ENCODE results near the gene LIG3.
"Not testable (repeated sequence)": the region's sequence is repeated elsewhere in the genome, so short reads cannot be mapped to it uniquely, and the experiment has no call there.

The LIG3 gene

DNA sequence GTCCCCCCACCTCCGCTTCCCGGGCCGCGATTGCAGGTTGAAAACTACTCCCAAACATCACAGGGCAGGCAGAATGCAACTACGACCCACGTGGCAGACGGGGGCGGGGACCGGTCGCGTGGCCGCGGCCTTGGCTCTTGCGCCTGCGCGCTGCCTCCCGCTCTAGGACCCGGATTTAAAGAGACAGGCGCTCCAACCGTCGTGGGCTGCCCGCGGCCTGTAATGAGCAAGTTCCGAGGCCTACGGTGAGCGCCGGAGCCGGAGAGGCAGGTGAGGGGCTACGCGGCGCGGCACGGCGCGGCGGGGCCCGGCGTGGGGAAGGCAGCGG lies at the start of gene LIG3:
TSS of gene LIG3 (plus strand) at position 160 of the 328 bp plus-strand sequence. CDS start 2,494 bp downstream, outside the sequence.
- DNase-seq = peak; percentile 88 to 92

DNA sequence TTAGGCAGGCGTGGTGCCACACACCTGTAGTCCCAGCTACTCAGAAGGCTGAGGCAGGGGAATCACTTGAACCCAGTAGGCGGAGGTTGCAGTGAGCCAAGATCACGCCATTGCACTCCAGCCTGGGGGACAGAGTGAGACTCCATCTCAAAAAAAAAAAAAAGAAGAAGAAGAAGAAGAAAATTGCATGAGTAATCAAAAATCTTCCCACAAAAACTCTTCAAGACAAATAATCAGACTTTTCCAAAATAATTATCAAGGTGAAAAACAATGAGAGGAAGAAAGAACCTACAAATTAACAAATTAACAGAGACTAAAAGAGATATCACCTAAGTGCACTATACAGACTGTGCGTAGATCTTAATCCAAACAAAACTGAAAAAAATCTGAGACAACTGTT lies 29.5 kb upstream of the LIG3 start:
- not testable (repeated sequence) for DNase-seq

DNA sequence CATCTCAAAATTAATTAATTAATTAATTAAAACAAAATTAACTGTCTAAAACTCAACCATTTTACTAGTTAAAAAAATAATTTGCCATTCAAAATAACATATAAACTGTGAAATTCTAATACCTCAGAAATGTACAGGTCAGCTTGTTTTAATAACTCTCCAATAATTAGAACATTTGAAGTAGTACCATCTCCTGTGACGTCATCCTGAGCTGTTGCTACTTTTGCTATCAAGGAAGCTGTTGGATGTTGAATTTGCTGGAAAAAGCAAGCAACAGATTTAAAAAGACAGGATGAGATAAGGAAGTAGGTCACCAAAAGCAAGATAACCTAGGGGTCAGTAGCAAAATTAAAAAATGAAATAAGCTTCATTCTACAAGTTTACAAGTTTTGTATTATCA lies 21.9 kb upstream of the LIG3 start:
- no peak for DNase-seq

DNA sequence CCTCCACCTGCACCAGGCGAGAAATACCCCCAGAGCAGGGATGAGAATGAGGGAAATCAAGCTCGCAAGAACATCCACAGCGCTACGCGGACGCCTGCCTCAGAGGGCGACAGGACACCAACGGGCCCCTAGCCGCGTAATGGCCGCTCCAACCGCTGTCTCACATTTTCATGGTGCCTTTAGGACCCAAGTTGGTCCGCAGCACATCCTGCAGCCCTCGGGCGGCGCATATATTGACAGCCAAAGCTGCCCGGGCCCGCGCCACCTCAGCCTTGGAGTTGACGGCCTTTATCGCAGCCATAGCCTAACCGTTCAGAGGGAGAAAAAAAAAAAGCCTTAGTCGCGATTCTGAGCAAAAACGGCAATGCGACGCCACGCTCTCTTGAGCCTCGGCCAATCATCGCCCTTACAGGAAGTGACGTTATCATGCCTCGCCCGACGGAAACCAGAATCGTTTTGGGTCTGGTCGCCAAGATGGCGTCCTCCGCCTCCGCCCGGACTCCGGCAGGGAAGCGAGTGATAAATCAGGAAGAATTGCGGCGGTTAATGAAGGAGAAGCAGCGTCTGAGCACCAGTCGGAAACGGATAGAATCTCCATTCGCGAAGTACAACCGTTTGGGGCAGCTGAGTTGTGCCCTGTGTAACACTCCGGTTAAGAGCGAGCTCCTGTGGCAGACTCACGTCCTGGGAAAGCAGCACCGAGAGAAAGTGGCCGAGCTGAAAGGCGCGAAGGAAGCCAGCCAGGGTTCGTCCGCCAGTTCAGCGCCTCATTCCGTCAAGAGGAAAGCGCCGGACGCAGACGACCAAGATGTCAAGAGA lies 19.0 kb upstream of the LIG3 start, which contains the start of the genes CCT6B and ZNF830:
TSS of gene CCT6B (minus strand) at position 368 of the 819 bp plus-strand sequence. CDS start at position 301, 67 bp downstream.
TSS of gene ZNF830 (plus strand) at position 448 of the 819 bp plus-strand sequence. CDS start at position 475, 27 bp downstream.
- DNase-seq = peak; percentile 77 to 85

DNA sequence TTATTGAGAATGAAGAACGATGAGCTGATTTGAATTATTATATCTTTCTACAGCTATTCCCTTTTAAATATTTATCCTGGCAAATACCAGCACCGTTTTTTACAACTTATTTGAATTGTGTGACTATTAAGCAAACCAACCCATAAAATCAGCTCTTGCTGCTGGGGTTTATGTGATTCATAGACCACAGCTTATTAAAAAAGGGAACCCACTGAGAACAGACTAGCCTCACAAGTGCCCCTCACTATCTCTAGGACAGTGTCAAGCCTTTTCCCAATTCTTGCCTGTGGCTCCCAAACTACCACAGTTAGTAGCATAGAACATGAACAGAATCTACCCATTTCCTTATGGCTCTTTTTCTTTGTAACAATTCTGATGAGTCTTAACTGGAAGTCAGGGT lies 6.1 kb upstream of the LIG3 start:
- no peak for DNase-seq

DNA sequence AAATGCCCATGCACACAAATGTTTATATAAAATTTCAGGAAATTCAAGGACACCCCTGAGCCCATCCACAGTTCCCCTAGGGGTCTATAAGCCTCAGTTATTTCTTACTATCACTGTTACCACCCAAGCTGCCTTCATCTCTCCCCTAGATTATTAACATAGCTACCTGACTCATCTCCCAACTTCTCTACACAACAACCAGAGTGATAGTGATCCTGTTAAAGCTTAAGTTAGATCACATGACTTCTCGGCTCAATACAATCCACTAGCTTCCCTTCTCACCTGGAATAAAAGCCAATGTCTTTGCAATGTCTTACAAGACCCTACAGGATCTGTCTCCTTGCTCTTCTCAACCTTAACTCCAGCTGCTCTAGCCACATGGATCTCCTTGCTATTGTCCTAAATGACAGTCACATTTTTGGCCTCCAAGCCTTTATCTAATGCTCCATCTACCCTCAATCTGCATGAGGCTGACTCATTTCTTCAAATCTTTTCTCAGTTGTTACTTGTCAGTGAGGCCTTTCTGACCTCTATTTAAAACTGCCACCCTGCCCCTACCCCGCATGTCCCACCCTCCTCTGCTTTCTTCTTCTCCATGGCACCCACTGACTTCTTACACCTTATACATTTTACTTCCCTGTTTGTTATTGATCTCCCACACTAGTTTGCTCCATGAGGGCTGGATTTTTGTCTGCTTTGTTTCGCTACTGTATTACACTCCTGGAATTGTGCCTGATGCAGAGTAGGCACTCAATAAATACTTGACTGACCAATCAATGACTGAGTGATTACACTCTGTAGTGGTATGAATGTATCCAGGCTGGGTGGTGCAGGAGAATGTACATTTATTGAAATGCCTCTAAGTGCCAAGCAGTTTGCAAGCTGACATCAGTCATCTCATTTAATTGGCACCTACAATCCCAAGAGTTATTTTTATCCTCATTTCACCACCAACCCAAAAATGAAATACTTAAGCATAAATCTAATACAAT lies 5.2 kb upstream of the LIG3 start:
- DNase-seq = no peak

DNA sequence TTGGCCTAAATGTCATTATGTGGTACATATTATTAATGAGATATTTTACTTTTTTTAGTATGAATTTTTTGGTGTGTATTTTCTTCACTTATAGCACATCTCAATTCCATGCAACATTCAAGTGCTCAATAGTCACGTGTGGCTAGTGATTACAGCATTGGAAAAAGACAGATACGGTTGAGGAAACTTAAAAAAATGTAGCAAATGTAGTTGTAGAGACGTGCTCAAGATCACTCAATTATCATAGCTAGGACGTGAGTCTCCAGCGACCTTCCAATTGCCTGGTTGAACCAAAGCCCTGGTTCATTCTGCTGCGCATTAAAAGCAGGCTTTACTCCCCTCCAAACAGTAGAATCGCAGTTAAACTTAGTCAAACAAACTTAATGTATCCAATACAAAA lies 1.2 kb upstream of the LIG3 start:
- DNase-seq = no peak

DNA sequence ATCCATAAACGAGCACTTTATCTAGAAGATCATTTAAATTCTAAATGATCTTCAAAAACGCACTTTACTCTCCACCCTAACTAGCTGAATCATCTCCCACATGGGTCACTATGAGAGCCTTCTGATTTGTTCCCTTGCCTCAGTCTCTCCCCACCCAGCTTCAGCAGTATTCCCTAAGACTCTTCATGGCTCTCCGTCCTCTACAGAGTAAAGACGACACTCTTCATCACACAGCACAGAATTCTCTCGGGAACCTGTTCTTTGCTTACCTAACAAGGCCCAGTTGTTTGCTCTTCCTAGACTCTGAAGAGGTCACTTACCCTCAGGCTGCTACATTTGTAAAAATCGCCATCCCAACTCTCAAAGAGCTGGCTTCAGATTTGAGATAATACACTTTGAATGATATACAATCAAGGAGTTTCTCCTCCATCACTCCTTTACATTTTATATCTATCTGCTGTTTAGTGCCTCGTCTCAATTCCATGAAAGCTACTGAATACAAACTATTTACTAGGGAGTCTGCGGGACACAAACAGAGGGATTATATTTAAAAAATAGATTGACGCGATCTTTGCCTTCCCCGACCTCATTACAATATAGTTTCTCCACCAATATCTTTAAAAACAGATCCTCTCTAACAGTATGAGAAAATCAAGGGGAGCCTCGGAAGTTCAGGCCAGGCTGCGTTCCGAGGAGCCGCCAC lies 511 bp upstream of the LIG3 start:
- no peak for DNase-seq

DNA sequence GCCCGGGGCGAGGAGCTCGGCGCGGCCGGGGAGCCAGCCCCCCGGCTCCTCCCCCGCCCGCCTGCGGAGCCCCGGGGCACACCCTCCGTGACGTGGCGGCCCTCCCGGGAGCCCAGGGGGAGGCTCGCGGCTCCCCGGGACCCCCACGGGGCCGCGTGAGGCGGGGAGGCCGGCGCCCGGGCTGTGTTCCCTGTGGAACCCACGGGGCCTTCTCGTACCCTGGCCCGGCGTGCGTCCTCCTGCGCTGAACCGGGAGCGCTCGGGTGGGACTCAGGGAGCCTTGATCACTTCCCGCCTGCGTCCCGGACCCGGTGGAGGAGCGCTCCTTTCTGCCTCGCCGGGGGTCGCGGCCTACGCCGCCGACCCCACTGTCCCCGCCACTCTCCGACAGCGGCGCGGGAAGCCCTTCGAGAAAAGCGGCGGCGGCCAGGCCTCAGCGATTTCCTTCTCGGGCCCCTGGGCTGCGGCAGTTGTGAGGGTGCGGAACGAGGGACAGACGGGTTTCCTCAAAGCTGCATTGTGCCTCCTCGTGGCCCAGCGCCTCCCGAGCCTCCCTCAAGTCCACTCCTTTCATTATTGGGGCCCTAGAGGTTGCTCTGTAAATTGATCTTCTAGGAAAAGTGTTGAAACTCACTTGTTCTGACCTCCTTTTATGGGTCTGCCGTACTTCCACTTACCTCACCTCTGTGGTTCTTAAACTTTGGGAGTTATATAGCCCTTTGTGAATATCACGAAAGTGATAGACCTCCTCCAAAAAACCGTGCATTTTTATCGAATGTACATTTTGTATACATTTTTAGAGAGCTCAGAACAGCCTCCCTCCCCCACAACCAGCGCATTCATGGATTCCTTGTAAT lies 597 bp downstream of the LIG3 start:
- DNase-seq = peak; percentile 37 to 46

DNA sequence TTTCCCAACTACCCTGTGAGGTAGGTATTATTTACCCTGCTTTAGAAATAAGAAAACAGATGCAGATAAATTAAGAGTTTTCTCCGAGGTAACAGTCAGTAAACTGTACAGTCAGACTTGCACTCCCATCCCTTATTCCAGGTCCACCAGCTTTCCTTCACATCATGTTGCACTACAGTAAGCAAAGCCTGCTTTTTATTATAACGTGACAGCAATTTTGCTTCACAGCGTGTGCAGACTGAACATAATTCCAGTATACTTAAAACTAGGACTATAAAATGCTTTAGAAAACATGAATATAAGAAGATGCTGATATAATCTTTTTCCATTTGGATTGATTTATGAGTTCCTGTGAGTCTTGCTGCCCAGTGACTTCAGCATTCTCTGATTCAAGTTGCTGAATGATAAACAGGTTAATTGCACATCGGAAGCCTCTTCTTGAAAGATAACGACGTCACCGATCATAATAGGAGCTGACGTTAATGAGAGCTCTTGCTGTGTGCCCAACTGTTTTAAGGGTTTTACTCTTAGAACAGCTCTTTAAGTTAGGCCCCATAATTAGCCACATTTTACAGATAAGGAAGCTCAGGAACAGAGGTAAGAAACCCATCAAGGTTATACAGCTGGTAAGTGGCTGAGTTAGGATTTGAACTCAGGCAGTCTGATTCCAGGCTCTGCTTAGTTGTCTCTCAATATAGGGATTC lies 1.4 kb downstream of the LIG3 start:
- DNase-seq = no peak

DNA sequence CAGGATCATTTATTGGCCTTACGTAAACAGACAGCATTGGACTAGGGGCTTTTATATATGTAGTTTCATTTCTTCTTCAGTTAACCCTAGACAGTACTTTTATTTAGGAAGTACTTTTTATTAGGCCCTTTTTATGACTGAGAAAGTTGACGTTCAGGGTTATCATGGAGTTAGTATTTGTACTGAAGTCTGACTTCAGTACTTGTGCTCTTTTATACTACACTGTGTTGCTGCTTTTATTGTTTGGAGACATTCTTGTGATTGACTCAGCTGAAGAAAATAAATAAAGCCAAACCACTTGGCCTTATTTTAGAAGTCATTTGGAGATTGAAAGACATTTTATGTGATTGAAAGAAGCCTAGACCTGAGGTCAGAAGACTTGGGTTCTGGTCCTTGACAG lies 6.9 kb downstream of the LIG3 start:
- no peak for DNase-seq

DNA sequence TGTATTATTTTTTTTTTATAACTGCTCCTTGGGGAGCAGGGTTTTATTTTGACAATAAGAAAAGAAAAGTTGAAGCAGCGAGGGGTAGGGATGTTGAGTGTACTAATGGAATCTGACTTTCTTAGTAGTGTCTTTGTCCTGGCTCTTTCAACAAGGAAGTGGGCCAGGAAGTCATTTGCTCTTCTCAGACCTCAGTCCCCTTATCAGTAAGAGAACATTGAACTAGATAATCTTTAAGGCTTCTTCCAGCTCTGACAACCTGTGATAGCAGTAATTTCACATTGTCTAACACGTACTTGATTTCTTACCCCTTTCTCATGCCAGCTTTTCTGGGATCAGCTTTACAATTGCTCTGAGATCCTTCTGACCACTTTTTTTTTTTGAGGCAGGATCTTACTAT lies 8.3 kb downstream of the LIG3 start:
- DNase-seq = no peak

DNA sequence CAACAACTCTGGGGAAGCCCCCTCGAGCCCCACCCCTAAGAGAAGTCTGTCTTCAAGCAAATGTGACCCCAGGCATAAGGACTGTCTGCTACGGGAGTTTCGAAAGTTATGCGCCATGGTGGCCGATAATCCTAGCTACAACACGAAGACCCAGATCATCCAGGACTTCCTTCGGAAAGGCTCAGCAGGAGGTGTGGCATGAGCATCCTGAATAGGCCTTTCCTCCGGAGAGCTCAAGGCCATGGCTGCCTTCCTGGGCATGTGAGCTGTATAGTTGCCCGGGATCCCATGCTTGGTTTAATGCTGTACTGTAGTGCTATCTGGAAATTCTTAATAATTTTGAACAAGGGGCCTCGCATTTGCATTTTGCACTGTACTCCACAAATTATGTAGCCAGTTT lies 9.2 kb downstream of the LIG3 start:
- DNase-seq = no peak

DNA sequence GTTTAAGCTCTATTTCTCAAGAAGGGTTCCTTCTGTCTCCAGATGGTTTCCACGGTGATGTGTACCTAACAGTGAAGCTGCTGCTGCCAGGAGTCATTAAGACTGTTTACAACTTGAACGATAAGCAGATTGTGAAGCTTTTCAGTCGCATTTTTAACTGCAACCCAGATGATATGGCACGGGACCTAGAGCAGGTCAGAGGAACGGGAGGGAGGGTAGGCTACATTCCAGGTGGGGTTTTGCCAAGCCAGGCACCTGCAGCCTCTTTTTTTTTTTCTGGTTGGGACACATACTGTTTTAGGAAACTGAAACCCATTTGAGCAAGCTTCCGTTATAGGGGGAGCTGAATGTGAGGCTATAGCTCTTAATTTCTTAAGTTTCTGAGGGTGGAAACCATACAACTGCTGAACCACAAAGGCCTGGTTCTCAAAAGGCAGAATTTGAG lies 10.6 kb downstream of the LIG3 start:
- DNase-seq = no peak

DNA sequence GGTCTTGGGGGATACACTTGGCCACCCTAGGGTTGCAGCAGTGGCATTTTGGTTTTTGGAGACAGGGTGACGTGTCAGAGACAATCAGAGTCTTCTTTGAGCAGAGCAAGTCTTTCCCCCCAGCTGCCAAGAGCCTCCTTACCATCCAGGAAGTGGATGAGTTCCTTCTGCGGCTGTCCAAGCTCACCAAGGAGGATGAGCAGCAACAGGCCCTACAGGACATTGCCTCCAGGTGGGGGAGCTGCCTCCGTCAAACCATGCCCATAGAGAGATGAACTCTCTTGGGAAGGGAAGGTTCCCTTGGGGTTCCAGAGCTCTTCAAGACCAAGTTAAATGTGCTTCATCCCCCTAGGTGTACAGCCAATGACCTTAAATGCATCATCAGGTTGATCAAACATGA lies 11.3 kb downstream of the LIG3 start:
- DNase-seq = no peak

DNA sequence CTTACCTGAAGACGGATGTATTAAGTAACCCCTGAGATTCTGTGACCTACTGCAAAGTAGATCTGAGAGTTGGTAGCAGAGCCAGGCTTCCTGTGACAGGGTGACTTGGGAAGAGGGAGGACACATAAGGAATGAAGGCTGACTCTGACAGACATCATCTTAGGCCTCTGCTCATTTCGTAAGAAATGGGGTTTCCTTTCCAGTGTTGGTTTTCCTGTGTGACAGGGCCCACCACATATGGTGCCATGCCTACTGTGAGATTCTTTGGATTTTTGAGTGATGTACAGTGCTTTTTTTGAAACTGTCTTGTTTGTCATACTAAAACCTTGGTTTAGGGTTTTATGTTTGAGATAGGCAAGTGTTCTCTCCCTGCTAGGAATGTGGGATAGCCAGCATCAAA lies 12.7 kb downstream of the LIG3 start:
- DNase-seq = no peak

DNA sequence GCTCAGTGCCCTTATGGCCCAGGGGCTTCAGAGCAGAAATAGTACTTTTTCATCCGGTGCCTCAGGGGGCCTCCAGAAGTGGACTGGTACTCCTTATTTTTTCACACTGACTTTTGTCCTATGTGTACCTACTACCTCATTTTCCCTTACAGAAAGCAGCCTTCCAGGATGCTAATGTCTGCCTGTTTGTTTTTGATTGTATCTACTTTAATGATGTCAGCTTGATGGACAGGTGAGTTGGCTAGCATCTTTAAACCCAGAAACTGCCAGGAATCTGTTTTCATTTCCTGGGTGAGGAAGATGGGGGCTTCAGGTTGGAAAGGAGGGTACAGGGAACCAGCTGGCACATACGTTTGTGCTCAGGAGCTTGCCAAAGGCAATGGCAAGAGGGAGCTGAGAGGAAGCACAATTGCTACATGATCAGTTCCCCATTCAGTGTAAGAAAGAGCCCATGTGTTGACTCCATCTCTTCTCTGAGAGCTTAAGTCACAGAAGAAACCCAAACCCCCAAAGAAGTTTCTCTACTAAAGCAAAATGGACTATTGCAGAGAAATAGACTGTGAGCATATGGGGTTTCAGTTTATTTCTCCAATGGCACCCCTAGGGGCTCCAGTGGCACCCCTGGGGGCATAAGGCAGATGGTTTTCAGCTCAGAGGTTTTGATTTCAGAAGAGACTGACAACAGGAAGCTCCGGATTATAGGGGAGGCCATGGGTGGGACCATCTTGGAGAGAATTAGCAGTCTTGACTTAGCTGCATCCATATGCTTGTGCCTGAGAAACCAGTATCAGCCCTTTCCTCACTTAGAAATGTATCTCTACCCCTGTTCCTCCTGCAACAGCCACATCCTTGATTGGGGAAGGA lies 16.3 kb downstream of the LIG3 start:
- DNase-seq = no peak

DNA sequence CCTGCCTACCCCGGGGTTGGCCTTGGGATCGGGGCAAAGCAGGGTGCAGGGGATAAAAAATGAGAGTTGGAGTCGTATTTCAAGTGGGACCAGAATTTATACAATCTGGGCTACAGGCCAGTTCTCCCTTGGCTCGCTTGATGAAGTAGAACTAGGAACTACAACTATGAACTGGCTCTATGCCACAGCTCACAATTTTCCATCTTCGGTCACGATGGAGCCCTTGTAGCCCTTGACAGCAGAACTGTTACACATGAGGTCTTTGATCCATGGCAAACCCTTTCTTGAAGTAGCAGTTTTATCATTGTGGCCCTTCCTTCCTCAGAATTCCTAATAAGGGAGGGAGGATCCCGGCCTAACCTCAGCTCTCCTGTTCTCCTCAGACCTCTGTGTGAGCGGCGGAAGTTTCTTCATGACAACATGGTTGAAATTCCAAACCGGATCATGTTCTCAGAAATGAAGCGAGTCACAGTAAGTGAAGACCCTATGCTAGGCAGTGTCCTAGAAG lies 17.1 kb downstream of the LIG3 start:
- no peak for DNase-seq

DNA sequence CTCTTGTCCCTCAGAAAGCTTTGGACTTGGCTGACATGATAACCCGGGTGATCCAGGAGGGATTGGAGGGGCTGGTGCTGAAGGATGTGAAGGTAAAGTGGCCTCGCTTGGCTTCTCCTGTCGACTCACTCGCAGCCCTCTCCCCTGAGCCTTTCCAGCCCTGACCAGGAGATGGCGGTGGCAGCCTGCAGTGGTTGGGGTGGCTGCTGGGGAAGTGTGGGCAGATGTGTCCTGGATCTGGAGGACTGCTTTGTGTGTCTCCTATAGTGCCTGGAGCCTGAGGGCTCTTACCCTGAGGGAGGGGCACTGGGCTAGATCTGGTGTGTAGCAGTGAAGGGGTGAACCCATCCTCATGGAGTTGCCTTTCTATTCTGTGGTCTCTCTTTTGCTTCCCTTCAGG lies 17.9 kb downstream of the LIG3 start:
- peak; percentile 69 to 77 for DNase-seq

DNA sequence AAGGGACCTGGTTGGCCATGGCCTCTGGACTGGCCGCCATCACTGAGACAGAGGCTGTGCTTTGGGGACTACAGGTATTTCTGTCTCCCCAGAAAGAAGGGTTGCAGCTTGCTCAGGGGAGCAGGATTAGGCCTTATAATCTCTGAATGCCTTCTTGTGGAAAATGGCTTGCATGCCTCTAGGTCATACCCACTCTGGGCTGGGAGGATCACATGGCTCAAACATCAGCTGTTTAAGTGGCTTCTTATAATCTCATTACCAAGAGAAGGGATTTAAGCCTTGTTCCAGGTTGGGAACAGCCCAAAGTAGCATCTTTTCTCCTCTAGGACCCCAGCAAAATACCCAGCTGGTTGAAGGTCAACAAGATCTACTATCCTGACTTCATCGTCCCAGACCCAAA lies 19.1 kb downstream of the LIG3 start:
- DNase-seq = no peak
